ENCODE results near the gene IL18BP. TPM values are rescaled to one million over a fixed set of nuclear protein-coding genes. Genes with fewer than 3 reads are reported as not detected.

IL18BP gene
- total and polyA plus RNA-seq, 9 of the 15 experiments (the other 6 are each of a cell fraction or from before 2014, with no cell fraction given), result 0.34 to 9.4 (median 3.2) TPM

GRCh38 chr11:72040491-72041363 lies 42.0 kb downstream of the IL18BP start (continued):
- peak in 1 of 2 experiments; percentile 46 for TF ChIP-seq AFF1 (IDR thresholded peaks at IDR 0.05; ENCODE audit: low read depth in 1 of 2, partially characterized antibody in 2 of 2)
- no peak for TF ChIP-seq E2F3 (CRISPR knock-in tag; IDR thresholded peaks at IDR 0.05)
- no peak for TF ChIP-seq PCBP1 (IDR thresholded peaks at IDR 0.05; ENCODE audit: low read depth, low read length, poor library complexity, severe bottlenecking)
- TF ChIP-seq ZNF280A (IDR thresholded peaks at IDR 0.05; ENCODE audit: low read depth, partially characterized antibody), result no peak
- TF ChIP-seq, protein P1, sequence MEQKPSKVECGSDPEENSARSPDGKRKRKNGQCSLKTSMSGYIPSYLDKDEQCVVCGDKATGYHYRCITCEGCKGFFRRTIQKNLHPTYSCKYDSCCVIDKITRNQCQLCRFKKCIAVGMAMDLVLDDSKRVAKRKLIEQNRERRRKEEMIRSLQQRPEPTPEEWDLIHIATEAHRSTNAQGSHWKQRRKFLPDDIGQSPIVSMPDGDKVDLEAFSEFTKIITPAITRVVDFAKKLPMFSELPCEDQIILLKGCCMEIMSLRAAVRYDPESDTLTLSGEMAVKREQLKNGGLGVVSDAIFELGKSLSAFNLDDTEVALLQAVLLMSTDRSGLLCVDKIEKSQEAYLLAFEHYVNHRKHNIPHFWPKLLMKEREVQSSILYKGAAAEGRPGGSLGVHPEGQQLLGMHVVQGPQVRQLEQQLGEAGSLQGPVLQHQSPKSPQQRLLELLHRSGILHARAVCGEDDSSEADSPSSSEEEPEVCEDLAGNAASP (IDR thresholded peaks at IDR 0.05), result no peak
- TF ChIP-seq E2F6 (IDR thresholded peaks at IDR 0.05; ENCODE audit: borderline replicate concordance in 1 of 2, extremely low read depth in 1 of 2, insufficient read depth in 1 of 2, insufficient read length in 1 of 2, low read depth in 1 of 2, low read length in 1 of 2, poor library complexity in 1 of 2, severe bottlenecking in 1 of 2), result no peak
- TF ChIP-seq, protein P2, sequence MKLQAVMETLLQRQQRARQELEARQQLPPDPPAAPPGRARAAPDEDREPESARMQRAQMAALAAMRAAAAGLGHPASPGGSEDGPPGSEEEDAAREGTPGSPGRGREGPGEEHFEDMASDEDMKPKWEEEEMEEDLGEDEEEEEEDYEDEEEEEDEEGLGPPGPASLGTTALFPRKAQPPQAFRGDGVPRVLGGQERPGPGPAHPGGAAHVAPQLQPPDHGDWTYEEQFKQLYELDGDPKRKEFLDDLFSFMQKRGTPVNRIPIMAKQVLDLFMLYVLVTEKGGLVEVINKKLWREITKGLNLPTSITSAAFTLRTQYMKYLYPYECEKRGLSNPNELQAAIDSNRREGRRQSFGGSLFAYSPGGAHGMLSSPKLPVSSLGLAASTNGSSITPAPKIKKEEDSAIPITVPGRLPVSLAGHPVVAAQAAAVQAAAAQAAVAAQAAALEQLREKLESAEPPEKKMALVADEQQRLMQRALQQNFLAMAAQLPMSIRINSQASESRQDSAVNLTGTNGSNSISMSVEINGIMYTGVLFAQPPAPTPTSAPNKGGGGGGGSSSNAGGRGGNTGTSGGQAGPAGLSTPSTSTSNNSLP (IDR thresholded peaks at IDR 0.05; ENCODE audit: borderline replicate concordance, low read depth, low read length), result no peak
- TF ChIP-seq MIER1 (IDR thresholded peaks at IDR 0.05; ENCODE audit: low read depth), result no peak
- TF ChIP-seq, protein P3, sequence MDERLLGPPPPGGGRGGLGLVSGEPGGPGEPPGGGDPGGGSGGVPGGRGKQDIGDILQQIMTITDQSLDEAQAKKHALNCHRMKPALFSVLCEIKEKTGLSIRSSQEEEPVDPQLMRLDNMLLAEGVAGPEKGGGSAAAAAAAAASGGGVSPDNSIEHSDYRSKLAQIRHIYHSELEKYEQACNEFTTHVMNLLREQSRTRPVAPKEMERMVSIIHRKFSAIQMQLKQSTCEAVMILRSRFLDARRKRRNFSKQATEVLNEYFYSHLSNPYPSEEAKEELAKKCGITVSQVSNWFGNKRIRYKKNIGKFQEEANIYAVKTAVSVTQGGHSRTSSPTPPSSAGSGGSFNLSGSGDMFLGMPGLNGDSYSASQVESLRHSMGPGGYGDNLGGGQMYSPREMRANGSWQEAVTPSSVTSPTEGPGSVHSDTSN (CRISPR knock-in tag; IDR thresholded peaks at IDR 0.05; ENCODE audit: low read depth), result no peak
- TF ChIP-seq, protein P3 (tag; conservative IDR thresholded peaks at IDR 0.05; ENCODE audit: low read depth), result no peak
- TF ChIP-seq L3MBTL2 (IDR thresholded peaks at IDR 0.05), result peak; percentile 29; the same call in 1 of the 2 replicates
- TF ChIP-seq RBFOX2 (IDR thresholded peaks at IDR 0.05; ENCODE audit: low read depth, low read length), result no peak
